Stimulated activated CD8-positive, alpha-beta memory T cell treated with anti-CD3 and anti-CD28 coated beads, Interleukin-7, amount 100 ng/mL, for 4 hours (primary cell): ENCODE measurements around the gene UCKL1.
"Not testable (repeated sequence)": the region's sequence is repeated elsewhere in the genome, so short reads cannot be mapped to it uniquely, and the experiment has no call there.

Experiments used
- DNase-seq, 2 donors: peaks; one replicate each; pipeline ENCODE4 v3.0.0-alpha.2; 2020; ENCODE audit warnings: low read depth in 2 of 2

UCKL1 gene

DNA sequence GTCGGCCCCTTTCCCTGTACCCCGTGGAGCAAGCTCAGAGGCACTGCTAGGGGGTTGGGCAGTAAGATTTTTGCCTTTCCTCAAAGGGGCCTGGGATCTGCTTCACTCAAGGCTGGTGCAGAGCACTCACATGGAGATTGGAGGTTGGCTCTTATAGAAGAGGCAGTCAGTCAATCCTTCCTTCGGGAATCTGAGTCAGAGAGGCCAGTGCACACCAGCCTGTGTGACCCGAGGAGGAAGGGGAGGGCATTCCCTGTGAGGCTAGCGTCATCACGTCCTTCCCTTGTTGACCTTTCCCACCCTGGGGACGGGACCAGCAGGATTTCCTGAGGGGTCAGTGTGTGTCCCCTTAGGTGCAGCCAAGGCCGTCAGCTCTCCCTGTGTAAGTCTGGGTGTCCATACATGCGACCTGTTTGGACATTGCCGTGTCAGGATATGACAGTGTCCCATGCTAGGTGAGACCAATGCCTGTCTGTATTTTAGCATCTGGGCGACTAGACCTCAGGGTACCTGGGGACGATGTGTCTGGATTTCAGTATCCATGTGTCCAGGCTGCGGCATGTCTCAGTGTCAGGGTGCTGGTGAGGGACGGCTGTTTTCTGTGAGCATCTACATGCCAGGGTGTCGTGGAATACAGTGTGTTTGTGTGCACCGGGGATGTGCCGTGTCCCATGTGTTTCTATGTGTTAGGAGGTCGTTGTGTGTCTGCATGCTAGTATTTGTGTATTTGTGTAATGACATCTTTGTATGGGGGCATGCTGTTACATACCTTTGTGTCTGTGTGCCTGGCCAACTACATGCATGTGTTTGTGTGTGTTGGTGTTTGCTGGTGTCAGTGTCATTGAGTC lies 16.3 kb upstream of the UCKL1 start:
- DNase-seq: no peak

DNA sequence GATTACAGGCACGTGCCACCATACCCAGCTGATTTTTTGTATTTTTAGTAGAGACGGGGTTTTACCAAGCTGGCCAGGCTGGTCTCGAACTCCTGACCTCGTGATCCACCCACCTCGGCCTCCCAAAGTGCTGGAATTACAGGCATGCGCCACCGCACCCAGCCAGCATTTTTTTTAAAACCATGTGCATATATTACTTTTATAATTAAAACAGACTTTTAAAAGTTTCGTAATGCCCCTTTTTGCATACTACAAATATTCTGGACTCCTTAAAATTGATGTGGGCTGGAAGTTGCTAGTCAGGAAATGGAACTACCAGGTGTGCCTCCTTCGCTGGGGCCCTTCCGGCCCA lies 15.7 kb upstream of the UCKL1 start:
- DNase-seq: not testable (repeated sequence)

DNA sequence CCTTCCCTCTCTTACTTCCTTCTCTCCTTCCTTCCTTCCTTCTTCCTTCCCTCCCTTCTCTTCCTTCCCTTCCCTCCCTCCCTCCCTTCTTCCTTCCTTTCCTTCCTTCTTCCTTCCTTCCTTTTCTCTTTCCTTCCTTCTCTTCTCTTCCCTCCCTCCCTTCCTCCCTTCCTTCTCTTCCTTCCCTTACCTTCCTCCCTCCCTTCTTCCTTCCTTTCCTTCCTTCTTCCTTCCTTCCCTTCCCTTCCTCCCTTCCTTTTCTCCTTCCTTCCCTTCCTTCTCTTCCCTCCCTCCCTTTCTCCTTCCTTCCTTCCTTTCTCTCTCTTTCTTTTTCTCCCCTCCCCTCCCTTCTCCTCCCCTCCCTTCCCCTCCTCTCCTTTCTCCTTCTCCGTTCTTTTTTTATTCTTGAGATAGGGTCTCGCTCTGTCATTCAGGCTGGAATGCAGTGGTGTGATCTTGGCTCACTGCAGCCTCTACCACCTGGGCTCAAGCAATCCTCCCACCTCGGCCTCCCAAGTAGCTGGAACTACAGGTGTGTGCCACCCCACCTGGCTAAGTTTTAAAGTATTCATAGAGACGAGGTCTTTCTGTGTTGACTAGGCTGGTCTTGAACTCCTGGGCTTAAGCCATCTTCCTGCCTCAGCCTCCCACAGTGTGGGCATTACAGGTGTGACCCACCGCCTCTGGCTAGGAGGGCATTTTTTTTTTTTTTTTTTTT lies 14.7 kb upstream of the UCKL1 start:
- no peak for DNase-seq

DNA sequence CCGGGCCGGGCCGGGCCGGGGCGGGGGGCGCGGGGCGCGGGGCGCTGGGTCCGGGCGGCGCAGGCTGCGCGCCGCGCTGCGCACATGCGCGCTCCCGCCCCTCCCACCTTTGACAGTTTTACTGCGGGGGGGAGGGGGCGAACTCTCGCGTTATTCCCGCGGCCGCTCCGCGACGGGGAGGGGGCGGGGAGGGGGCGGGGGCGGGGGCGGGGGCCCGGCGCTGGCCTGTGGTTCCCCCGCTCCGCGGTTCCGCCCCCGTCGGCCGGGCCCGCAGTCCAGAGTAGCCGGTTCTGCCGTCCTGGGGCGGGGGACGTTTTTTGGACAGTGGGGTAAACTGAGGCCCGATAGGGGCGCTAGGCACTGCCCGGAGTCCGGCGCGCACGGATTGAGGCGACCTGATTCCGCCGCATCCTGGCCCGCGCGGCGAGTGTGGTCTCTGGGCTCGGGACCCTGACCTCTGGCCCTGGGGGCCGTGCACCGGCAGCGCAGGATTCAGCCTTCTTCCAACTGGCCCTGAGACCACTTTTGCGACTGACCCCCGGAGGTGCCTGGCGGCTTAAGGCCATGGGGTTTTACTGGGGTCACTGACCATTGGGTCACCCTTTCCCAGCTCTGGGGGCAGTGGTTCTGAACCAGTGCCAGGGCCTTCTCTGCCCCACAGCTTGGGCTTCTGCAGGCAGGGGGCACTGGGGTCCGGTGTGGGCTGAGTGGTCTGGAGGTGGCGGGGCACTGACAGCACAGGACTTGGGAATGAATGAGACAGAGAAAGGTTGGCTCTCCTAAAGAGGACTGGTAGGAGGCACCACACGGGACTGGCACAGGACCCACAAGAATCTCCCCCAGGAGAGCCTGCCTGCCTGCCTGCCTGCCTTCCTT lies 13.9 kb upstream of the UCKL1 start, which contains the start of gene ZNF512B:
TSS of gene ZNF512B (minus strand) at position 93 of the 876 bp plus-strand sequence. CDS start 1,980 bp downstream, outside the sequence.
- DNase-seq: peak in 1 of 2 donors; percentile 44

DNA sequence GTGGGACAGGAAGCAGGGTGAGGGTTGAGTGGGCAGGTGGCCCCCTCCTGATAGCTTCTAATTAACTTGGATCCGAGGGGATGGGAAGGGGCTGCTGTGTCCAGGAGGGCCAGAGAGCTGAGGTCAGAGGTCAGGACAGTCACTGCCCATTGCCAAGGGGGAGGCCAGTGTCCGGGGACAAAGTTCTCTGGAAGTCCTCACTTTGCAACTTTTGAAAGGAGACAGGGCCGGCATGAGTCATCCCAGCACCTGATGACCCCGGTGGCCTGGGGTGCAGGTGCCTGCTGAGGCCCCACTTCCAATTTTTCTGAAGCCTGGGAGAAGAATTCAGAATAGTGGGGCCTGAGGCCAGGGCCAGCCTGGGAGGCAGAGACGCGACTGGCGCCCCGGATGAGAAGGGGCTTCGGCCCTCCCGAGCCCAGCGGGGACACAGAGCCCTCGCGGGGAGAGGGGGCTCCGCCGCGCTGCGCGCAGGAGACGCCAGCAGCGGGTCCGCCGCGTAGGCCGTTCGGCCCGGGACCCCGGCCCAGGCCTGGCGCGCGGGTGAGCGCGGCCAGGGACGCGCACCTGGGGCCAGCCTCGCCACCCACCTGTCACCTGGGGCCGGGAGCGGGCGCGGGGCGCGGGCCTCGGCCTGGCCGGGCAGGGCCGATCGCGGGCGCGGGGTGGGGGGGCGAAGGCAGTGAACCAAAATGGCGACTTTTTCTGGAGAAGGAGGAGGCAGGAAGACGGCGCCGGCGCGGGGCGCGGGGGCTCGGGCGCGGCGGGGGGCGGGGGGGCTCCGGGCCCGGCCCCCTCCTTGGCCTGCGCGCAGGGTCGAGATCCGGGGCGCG lies 12.9 kb upstream of the UCKL1 start:
- no peak for DNase-seq

DNA sequence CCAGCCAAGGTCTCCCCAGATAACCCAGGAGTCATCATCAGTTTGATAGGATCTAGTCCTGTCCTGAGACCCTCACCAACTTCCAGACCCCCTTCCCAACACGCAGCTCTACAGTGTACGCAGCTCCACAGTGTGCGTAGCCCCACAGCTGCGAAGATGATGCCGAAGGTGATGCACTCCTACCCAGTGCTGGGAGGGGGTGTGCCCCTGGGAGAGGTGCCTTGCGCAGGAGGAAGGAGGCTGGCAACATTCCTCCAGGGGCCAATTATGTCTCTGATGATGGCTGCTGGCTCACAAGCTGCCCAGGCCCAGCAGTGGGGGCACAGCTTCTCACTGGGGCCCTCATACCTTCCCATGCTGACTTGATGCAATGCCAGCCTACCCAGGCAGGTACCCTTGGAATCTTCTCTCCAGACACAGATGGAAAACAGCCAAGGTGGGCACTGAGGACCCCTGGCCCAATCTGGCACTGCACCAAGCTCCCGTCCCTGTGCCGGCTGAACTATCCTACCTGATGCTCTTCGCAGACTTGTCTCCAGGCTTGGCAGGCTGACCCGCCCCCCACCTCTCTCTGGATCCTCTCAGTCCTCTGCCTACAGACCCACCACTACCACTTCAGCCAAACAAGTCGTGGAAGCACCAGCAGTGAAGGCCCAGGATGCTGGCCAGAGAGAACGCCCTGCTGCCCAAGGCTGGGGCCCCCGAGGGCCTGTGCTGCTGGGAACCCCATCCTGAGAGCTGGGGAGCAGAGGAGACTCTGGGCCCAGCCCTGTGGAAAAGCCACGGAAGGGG lies 12.1 kb upstream of the UCKL1 start:
- DNase-seq: no peak

DNA sequence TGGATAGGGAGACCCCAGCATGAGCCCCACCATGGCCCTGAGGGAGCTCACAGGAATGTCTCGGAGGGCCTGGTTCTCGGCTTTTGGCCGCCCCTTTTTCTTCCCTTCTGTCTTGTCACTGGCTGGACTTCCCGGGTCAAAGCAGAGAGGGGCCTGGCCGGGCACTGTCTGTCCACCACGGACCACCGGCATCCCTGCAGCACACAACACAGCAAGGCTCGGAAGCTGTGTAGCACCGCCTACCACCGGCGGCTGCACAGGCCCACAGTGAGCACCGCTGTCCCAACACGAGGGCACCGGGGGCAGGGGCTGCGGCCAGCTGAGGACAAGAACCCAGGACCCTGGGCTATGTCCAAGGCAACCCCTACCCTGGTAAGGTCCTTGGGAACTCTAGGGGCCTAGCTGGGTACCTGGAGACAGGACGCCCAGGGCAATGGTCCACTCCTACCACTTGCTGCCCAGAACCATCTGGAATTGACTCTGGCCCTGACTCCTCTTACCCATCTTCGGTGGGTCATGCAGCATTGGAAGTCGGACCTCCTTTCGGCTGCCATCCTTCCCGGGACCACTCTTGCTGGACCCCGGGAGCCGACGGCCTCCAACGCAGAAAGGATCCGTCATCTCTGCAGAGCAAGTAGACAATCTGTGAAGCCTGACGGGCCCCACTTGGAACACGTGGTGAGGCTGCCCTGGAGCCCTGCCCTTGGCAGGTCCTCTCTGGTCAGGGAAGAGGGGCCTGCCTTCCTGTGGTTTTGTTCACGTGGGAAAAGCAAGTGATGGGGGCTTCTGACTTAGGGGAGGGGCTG lies 11.3 kb upstream of the UCKL1 start:
- DNase-seq: no peak

DNA sequence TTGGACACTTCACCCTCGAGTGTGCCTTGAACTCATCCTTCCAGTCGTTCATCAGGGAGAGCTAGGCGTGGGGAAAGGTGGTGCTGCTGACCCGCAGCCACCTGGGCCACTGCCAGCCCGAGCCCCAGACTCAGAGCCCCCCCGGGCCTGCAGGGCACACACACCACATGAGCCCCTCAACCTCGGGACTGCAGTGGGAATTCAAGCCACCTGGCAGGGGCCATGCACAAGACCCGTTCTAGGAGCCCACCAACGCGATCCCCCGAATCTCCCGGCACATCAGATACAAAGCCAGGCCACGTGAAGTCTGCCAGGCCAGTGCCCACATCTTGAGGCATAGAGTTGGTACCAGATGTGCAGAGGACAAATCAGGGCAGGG lies 10.7 kb upstream of the UCKL1 start:
- no peak for DNase-seq

DNA sequence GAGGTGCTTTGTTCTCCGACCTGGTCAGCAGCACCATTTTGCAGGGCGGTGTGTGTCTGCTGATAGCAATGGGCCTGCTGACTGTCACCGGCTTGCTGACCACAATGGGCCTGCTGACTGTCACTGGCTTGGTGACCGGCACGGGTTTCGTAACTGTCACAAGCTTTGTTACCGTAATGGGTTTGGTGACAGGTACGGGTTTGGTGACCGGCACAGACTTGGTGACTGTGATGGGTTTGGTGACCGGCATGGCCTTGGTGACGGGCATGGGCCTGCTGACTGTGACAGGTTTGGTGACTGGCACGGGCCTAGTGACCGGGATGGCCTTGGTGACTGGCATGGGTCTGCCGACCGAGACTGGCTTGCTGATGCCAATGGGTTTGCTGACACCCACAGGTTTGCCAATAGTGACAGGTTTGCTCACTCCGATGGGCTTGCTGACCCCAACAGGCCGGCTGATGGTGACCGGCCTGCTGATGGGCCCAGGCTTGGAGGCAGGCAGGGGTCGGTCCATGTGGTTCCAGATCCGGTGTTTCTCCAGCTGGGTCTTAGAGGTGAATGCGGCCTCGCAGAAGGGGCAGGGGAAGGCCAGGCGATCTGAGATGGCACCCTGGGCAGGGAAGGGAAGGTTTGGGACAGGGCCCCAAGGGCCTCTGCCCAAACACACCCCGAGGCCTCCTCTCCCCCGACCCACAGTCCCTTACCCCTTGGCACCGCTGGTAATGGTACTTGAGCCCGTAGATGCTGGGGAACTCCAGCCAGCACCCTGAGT lies 10.1 kb upstream of the UCKL1 start:
- DNase-seq: no peak

DNA sequence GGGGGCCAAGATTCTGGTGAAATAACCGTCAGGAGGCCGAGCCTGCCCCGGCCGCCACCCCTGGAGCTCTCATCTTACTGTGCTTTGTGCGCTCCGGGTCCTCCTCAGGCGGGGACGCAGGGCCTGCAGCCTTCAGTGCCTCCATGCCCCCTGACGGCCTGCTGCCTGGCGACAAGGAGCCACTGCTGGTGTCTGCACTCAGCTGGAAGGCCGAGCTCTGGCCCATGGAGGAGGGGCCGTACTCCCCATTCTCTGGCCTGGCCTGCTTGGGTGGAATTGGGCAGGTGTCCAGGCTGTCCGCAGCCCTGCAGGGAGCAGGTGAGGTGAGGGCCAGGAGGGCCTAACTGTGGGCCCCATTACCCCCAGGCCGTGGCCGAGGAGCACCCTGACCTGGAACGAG lies 8.2 kb upstream of the UCKL1 start:
- DNase-seq: no peak

DNA sequence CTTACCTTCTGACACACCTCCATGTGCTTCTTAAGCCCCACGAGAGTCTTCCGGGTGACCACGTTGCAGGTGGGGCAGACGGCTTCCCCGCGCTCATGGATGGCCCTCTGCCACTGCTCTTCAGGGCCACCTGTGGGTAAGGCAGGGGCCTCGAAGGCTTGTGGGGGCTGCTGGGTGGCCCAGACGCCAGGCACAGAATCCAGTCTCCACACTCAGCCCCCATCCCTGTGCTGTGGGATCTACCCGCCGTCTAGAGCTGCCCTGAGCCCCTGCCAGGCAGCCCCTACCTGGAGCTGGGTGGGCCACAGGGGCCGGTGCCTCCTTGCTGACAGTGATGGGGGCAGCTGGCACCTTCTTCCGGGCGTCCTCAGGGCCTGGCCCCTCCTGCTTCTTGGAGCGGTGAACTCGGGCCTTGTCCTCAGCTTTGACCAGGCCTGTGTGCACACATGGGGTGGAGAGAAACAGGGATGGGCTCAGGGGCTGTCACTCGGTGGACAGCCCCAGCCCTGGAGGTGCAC lies 7.6 kb upstream of the UCKL1 start:
- DNase-seq: no peak

DNA sequence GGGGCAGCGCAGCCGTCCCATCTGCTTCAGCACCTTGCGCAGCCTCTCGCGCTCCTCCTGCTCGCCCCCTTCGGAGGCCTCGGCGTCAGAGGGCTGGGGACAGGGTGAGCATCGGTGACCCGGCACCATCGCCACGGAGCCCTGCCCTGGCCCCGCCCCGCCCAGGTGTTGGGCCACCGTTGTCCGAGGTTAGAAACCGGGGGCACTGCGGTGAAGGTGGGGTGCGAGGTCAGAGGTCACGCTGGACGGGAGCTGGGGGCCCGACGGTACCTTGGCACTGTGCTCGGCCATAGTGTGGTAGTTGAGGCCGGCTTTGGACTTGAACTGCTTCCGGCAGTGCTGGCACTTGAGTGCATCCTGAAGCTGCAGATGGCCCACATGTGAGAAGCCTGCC lies 7.1 kb upstream of the UCKL1 start:
- no peak for DNase-seq

DNA sequence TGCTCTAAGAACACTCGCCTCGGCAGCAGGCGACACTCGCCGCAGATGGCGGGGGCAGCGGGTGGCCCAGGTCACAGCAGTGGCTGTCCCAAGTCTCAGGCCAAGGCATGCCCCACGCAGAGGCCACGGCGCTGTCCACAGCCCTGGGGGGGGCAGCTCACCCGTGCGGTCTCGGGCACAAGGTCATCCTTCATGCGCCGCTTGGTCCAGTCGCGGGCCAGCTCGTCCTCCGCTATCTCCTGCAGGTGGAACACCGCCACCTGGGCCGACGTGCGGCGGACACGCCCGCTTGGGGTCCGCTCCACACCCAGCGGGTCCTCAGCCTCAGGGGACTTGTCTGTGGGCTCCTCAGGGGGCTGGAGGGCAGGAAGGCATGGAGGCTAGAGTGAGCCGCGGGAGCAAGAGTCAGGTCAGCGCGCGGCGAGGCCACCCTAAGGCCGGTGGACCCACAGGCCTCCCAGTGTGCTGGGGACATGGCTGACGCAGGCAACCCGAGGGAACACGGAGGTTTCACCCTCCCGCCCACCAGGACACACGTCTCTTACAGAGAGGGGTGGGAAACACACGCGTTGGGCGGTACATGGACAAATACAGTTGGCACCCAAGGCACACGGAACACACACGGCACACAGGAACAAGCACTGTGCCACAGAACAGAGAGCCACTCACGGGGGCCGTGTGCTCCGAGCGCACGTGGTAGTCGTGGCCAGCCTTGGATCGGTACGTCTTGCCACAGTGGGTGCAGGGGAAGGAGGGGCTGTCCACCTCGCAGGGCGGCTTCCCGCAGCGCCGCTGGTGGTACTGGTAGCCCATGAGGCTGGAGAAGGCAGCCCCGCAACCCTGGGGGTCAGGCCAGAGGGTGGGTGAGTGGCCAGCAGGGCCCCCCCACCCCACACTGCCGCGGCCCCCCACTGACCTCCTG lies 6.5 kb upstream of the UCKL1 start:
- DNase-seq: no peak

DNA sequence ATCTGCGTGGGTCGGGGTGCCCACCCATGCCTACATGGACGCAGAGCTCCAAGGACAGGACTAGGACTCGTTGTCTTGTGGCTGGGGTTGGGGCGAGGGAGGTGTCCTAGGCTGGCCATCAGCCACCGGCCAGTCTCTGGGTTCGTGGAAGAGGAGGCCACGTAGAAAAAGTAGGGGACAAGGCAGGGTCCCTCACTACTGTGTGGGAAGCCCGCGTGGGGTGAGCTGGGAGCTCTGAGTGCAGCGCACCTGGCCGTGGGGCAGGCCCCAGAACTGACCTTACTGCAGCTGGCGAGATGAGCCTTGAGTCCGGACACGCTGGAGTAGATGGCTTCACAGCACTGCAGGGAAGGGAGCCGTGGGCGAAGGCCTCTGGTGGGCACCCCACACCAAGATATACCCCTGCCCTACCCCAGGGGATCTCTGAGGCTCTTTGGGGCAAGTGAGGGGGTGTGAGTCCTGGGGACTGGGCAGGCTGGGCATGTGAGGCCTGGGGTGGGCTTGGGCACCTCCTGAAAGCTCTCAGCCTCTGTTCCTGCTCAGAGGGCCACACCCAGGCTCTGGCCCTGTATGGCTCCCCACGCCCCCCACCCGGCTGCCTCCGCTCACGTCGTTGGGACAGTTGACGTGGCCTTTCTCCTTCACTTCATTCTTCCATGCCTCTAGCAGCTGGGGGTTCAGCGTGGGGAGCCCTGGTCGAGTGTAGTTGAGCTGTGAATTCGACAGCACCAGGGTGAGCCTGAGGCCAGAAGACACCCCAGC lies 5.6 kb upstream of the UCKL1 start:
- no peak for DNase-seq

DNA sequence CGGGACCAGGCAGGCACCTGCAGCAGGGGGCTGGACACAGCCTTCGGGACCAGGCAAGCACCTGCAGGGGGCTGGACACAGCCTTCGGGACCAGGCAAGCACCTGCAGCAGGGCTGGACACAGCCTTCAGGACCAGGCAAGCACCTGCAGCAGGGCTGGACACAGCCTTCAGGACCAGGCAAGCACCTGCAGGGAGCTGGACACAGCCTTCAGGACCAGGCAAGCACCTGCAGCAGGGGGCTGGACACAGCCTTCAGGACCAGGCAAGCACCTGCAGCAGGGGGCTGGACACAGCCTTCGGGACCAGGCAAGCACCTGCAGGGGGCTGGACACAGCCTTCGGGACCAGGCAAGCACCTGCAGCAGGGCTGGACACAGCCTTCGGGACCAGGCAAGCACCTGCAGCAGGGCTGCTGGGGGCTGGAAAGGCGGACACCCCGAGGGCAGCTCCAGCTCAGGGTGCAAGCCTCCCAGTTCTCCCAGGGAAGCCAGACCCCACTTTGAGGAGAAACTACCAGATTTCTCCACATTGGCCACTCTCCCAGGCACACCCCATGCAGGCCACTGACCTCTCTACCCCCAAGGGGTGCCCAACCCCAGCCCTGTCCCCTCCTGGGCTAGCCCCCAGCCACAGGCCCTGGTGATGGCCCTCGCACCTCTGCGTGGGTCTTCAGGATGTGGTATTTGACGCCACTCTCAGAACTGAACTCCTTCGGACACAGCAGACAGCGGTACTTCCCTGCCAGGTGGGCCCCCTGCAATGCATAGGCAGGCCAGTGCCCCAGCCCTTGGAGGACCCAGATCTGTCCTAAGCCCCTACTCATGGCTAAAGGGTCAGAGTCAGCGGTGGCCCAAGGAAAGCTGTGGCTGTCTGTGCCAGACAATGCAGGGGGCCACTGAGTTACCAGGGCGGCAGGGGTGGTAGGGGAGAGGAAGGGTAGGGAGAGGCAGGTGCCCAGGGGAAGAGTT lies 4.7 kb upstream of the UCKL1 start:
- not testable (repeated sequence) for DNase-seq

DNA sequence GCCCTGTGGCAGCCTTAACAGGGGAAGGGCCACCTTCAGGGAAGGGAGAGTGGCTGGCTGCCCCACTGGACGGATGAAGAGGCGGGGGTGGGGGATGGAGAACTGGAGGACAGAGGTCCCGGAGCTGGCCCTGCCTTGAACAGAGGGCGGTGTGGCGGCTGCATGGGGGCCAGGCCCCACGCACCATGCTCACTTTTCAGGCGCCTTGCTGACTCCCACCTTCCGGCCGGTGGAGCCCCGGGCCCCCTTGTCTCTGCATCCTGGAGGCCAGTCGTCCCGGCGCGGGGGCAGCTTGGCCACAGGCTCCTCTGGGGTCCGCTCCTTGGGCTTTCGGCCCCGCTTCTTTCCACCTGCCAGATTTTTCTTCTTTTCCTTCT lies 3.5 kb upstream of the UCKL1 start:
- DNase-seq: no peak
